SU-DHL-6 (cell line): ENCODE results near the gene ARF6.

ENCODE experiments used
- CTCF ChIP-seq: fragments of 200-600 bp; sonication (generic); IDR thresholded peaks from one replicate; pipeline ENCODE4 v1.5.1; 2017; ENCODE audit warnings: antibody characterized with exemption, mild to moderate bottlenecking, low read length, moderate library complexity; ENCODE audit not compliant: insufficient read depth, poor library complexity, severe bottlenecking
- EZH2phosphoT487 ChIP-seq: fragments of 200-600 bp; sonication (generic), shearing (Covaris generic); conservative IDR thresholded peaks from 2 replicates; pipeline ENCODE4 v1.6.1; 2018; ENCODE audit warnings: mild to moderate bottlenecking, antibody characterized with exemption, low read length, moderate library complexity, mixed read lengths

DNA sequence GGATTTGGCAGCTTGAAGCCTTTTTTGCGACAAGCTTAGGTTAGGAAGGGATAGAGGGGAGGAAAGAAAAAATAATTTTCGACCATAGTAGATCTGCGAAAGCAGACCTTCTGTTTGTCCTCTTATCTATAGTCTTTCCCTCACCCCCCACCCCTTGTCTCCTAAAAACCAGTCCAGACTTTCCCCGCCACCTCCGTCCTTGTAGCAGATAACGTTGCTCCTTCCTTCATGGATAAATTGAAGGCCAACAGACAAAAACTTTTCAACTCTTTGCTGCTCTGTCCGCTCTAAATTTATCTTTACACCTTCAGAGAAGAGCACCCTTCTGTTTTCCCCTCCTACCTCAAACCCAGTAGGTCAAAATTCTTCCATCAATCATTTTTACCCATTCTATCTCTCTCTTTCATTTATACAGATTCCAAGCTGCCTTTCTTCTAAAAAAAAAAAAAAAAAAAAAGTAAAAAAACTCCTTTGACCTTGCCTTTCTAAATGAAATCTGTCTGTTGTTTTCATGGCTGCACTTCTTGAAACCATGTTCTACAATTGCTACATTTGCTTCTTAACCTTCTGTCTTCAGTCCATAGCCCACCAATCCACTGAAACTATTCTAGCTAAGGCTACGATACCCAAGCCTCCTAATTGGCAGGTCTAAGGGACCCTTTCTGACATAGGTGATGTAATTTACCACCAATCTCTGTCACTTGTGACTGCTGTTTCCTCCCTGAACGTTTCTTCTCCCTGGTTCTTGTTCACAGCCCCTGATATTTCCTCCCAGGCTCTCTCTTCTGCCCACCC, 29.2 kb upstream of the ARF6 start:
- TF ChIP-seq CTCF (no peak), EZH2phosphoT487 (no peak)
